Measurements from ENCODE around the gene ATP2A2. TPM values are rescaled to one million over a fixed set of nuclear protein-coding genes. Genes with fewer than 3 reads are reported as not detected.
A peak's percentile ranks its signal among the peaks of the same experiment; 100 is the strongest.

ATP2A2 gene
- total and polyA plus RNA-seq, 10 donors = 7.8 to 143 (median 107) TPM

- Histone ChIP-seq H3K9me3 (no peaks in the 10 kb centered on the region), H3K27me3 (replicated peaks in 1 of 7) (no peaks in the 10 kb centered on the region), H3K36me3 (peaks cover 6 to 100% (median 81%) of the 10 kb centered on the region in 6 donors), H3K27ac (no peak overlapping the region), H3K4me1 (peaks cover 0 to 20% (median 8%) of the 10 kb centered on the region in 6 donors), H3K4me3 (no peak overlapping the region)
- intact Hi-C loops (cut with DNase I; ENCODE audit: low total_unique reads) = no loop called here
- no peak for DNase-seq
- TF ChIP-seq CTCF (IDR thresholded peaks at IDR 0.05 in 8 of 11, conservative IDR thresholded peaks at IDR 0.05 in 3 of 11) (no peak), POLR2A (IDR thresholded peaks at IDR 0.05) (no peak), POLR2AphosphoS5 (IDR thresholded peaks at IDR 0.05) (no peak)
Measured at GRCh38 chr12:110333201-110333600, 52.2 kb downstream of the ATP2A2 start.

GRCh38 chr12:110335481-110336045, 54.5 kb downstream of the ATP2A2 start:
- 75 to 93% (median 88%) methylated on average over 4 of the region's 4 CpGs for WGBS, 5 donors
- Histone ChIP-seq H3K9me3 (no peaks in the 10 kb centered on the region), H3K36me3 (peaks cover 12 to 100% (median 86%) of the 10 kb centered on the region in 6 donors), H3K27me3 (replicated peaks in 1 of 7) (no peaks in the 10 kb centered on the region), H3K27ac (no peak overlapping the region), H3K4me1 (peaks cover 0 to 13% (median 4%) of the 10 kb centered on the region in 6 donors), H3K4me3 (no peak overlapping the region)
- DNase-seq = no peak
- intact Hi-C loops (cut with DNase I; ENCODE audit: low total_unique reads) = no loop called here
- TF ChIP-seq CTCF (IDR thresholded peaks at IDR 0.05 in 8 of 11, conservative IDR thresholded peaks at IDR 0.05 in 3 of 11) (no peak), POLR2AphosphoS5 (IDR thresholded peaks at IDR 0.05) (no peak), POLR2A (IDR thresholded peaks at IDR 0.05) (no peak)

GRCh38 chr12:110337912-110338710, 57.1 kb downstream of the ATP2A2 start:
- Histone ChIP-seq H3K4me1 (peaks cover 0 to 6% (median 0%) of the 10 kb centered on the region in 6 donors), H3K27me3 (replicated peaks in 1 of 7) (no peaks in the 10 kb centered on the region), H3K9me3 (no peaks in the 10 kb centered on the region), H3K27ac (no peak overlapping the region), H3K4me3 (no peak overlapping the region), H3K36me3 (peaks cover 19 to 100% (median 98%) of the 10 kb centered on the region in 6 donors)
- WGBS, 5 donors = 91 to 95% (median 92%) methylated on average over 11 of the region's 11 CpGs
- intact Hi-C loops (cut with DNase I; ENCODE audit: low total_unique reads) = no loop called here
- TF ChIP-seq CTCF (IDR thresholded peaks at IDR 0.05 in 8 of 11, conservative IDR thresholded peaks at IDR 0.05 in 3 of 11) = no peak
- TF ChIP-seq POLR2AphosphoS5 (IDR thresholded peaks at IDR 0.05) = no peak
- no peak for TF ChIP-seq POLR2A (IDR thresholded peaks at IDR 0.05)
- DNase-seq = no peak

GRCh38 chr12:110338754-110339153, 57.7 kb downstream of the ATP2A2 start:
- DNase-seq = no peak
- intact Hi-C loops (cut with DNase I; ENCODE audit: low total_unique reads) = no loop called here
- peaks cover 19 to 100% (median 99%) of the 10 kb centered on the region in 6 donors for H3K36me3 ChIP-seq

More at GRCh38 chr12:110338754-110339153, 57.7 kb downstream of the ATP2A2 start:
- no peak overlapping the region for H3K4me3 ChIP-seq
- TF ChIP-seq CTCF (IDR thresholded peaks at IDR 0.05 in 8 of 11, conservative IDR thresholded peaks at IDR 0.05 in 3 of 11) = peak in 1 of 11 experiments; percentile 9
- no peak for TF ChIP-seq POLR2A (IDR thresholded peaks at IDR 0.05)
- TF ChIP-seq POLR2AphosphoS5 (IDR thresholded peaks at IDR 0.05) = no peak
- 63 to 82% (median 79%) methylated on average over 3 of the region's 3 CpGs for WGBS, 5 donors
- peaks cover 0 to 6% (median 0%) of the 10 kb centered on the region in 6 donors for H3K4me1 ChIP-seq
- no peaks in the 10 kb centered on the region for H3K9me3 ChIP-seq
- no peak overlapping the region for H3K27ac ChIP-seq
- H3K27me3 ChIP-seq (replicated peaks in 1 of 7) = no peaks in the 10 kb centered on the region
